ENCODE results near the gene ZFPM1.

DNA sequence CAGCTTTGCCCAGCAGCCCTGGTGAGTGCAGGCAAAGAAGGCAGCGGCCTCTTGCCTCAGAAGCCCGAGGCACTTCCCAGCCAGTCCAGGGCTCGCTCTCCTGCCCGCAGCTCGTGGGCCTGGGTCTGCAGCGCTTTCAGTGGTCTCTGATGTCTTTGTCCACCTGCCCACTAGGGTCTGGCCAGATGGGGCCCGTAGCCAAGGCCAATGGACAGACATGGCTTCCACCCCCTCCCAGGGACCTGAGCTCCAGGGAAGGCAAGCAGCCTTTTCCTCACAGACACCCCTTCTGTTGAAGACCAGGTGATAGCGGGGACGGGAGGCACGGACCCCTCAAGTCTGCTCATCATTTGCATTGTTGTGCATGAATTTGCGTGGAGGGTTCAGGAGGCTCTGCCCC lies 83.4 kb downstream of the ZFPM1 start:
- TF ChIP-seq, protein P1, sequence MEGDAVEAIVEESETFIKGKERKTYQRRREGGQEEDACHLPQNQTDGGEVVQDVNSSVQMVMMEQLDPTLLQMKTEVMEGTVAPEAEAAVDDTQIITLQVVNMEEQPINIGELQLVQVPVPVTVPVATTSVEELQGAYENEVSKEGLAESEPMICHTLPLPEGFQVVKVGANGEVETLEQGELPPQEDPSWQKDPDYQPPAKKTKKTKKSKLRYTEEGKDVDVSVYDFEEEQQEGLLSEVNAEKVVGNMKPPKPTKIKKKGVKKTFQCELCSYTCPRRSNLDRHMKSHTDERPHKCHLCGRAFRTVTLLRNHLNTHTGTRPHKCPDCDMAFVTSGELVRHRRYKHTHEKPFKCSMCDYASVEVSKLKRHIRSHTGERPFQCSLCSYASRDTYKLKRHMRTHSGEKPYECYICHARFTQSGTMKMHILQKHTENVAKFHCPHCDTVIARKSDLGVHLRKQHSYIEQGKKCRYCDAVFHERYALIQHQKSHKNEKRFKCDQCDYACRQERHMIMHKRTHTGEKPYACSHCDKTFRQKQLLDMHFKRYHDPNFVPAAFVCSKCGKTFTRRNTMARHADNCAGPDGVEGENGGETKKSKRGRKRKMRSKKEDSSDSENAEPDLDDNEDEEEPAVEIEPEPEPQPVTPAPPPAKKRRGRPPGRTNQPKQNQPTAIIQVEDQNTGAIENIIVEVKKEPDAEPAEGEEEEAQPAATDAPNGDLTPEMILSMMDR (IDR thresholded peaks at IDR 0.05) = no peak
- TF ChIP-seq POLR2AphosphoS5 (IDR thresholded peaks at IDR 0.05) (no peak), POLR2A (IDR thresholded peaks at IDR 0.05) (no peak)

All from prostate gland (tissue), 2 donors.